ENCODE results near the gene CLEC17A.
"Not testable (repeated sequence)": the region's sequence is repeated elsewhere in the genome, so short reads cannot be mapped to it uniquely, and the experiment has no call there.

Gene CLEC17A, protein sequence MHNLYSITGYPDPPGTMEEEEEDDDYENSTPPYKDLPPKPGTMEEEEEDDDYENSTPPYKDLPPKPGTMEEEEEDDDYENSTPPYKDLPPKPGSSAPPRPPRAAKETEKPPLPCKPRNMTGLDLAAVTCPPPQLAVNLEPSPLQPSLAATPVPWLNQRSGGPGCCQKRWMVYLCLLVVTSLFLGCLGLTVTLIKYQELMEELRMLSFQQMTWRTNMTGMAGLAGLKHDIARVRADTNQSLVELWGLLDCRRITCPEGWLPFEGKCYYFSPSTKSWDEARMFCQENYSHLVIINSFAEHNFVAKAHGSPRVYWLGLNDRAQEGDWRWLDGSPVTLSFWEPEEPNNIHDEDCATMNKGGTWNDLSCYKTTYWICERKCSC

DNA sequence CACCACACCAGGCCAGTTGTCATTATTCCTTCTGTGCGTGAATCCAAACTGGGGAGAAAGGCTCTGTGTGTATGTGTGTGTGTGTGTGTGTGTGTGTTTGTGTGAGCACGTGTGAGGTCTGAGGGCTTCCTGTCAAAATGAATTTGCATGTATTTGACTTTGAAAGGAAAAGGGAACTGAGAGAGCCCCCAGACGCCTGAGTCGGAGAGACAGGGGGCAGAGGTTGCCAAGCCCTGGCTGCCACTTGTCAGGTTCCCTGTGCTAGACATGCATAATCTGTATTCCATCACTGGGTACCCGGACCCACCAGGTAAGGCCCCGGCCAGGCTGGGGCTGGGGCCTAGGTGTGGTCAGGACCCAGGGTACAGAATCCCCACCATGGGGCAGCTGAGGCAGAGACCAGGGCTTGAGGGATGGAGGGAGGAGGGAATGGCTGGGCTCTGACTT is at the start of gene CLEC17A:
Gene CLEC17A (plus strand): TSS at position 191 of the 447 bp plus-strand sequence. CDS start 77 bp downstream, at position 268.
- DNase-seq (ENCODE audit: low read depth, low spot score), result no peak

DNA sequence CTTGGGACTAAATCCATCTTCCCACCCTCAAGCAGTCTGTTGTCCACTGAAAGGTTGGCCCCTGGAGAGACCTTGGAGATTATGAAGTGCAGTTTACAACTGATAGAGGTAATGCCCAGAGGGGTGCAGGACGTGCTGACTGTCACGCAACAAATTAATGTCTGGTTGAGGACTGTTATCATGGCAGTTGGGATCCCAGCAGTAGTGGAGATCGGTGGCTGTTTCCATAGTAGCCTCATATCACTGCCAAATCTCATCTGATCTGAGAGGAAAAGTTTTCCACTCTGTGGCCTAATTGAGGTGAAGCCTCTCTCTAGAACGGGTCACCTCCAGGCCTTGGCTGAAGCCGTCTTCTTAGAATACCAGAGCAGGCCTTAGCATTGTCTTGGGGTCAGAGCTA is 49.4 kb upstream of the CLEC17A start:
- no peak for DNase-seq (ENCODE audit: low read depth, low spot score)

DNA sequence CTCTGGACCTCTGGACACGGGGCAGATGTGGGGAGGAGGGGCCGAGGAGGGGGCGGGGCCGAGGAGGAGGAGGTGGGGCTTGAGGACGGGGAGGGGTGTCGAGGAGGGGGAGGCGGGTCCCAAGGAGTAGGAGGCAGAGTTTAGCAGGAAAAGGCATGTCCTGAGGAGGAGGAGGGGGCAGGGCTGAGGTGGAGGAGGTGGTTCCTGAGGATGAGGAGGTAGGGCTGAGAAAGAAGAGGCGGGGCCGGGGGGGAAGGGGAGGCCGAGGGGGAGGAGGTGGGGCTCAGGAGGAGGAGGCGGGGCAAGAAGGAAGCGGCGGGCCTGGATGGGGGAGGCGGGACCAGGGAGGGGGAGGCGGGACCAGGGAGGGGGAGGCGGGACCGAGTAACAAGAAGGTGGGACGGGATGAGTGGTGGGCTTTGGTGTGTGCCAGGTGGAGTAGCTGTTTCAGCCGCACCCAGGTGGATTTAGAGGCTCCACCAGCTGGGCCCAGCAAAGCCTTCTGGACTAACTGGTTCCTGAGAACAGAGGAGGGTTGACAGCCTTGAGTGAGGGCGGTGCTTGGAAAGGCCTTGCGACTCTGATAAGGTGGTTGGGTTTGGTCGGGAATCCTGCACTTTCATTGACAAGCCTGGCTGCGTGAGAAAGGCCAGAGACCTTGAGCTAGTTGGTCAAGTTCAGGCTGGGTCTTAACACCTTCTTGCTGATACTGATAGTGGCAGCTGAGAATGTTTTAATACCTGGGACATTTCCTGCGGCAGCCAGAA is 45.8 kb upstream of the CLEC17A start:
- DNase-seq (ENCODE audit: low read depth, low spot score), result no peak

DNA sequence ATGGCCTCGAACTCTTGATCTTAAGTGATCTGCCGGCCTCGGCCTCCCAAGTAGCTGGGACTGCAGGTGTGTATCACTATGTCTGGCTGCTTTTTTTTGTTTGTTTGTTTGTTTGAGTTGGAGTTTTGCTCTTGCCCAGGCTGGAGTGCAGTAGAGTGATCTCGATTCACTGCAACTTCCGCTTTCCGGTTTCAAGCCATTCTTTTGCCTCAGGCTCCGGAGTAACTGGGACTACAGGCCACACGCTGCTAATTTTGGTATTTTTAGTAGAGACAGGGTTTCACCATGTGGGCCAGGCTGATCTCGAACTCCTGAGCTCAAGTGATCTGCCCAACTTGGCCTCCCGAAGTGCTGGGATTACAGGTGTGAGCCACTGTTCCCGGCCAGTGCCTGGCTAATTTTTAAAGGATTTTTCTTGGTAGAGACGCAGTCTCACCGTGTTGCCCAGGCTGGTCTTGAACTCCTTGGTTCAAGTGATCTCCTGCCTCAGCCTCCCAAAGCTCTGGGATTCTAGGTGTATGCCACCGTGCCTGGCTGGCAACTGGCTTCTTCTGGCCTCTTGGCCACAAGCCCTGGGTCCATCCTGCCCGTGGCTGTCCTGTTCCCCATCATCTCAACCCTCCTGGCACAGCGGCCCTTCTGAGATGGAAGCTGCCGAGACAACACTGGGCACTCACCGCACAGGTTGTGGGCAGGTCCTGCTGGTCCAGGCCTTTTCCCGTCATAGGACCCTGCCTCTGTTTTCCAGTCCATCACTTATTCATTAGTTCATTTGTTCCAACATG is 42.0 kb upstream of the CLEC17A start:
- DNase-seq (ENCODE audit: low read depth, low spot score), result no peak

DNA sequence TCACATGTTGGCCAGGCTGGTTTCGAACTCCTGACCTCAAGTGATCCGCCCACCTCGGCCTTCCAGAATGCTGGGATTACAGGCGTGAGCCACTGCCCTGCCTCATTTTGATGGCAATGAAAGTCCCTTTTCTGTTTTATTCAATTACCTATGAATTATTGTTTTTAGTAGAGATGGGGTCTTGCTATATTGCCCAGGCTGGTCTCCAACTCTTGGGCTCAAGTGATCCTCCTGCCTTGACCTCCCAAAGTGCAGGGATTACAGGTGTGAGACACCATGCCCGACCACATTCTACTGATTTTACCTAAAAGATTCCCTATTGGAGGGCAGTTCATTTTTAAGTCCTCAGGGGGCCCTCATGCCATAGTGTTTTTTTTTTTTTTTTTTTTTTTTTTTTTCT is 40.9 kb upstream of the CLEC17A start:
- DNase-seq (ENCODE audit: low read depth, low spot score), result not testable (repeated sequence)

DNA sequence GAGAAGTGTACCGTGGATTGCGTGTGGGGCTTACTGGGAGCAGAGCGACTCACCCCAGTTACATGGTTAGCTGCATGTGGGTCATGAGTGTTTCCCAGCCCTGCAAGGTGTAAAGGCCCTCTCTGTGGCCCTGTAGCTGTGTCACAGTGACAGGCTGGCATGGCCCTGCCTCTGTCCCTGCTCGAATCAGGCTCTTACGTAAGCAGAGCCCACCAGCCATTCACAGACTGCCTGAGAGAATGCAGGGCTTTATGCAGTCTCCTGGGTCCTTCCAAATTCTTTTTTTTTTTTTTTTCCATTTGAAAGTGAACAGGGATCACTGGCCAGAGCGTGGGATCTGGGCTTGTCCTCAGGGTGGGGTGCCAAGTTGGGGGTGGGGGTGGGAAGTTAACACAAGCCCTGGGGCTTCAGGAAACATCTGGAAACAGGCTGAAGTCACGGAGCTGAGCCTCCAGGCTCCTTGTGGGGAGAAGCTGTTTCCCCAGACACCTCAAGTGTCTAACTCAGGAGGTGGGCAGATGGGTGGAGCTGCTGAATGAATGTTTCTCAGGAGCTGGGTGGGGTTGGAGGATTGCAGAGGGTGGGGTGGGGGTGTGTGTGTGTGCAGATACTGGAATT is 40.1 kb upstream of the CLEC17A start:
- DNase-seq (ENCODE audit: low read depth, low spot score), result no peak

DNA sequence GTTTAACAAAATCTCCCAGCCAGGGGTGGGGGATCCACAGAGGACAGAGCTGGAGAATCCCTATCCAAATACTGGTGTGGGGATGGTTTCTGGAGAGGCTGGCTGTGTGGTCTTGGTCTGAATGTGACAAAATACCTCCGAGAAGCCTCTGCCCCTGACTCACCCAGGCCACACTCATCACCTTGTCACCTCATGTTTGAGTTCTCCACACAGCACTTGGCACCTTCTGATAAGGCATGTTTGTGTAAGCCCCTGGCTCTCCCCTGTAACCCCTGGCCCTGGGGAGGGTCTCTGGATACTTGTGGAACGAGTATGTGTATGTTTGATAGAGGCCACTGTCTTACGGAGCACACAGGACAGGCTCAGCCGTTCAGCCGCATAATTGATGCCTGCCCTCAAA is 38.8 kb upstream of the CLEC17A start:
- DNase-seq (ENCODE audit: low read depth, low spot score), result no peak

DNA sequence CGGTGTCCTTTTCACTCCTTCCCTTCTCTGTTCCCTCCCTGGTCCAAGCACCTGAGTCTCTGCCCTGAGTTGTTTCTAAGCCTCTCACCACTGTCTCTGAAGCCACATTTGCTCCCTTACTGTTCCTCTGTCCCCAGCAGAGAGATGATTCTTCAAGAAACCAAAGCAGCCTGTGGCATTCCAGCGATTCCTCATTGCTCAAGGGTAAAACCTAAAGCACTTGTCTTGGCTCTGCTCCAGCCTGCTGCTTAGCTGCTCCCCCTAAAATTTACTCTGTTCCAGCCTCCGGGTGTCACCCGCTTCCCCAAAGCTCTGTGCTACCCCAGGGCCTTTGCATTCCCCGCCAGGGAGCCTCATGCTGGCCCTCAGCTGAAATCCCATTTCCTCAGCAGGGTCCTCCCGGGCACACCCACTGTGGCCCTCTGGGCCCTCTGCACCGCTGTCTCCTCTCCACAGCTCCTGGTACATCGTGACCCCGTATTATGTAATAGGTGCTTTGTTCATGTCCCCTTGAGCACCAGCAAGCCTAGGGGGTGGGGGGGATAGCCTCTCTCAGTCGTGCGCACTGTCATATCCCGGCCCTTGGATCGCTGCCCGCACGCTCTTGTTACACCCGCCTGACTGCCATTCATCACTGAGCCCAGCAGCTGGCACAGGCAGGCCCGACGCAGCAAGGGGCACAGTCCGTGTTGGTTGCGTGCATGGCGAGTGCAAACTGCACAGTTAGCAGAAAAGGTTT is 37.7 kb upstream of the CLEC17A start:
- DNase-seq (ENCODE audit: low read depth, low spot score), result no peak

DNA sequence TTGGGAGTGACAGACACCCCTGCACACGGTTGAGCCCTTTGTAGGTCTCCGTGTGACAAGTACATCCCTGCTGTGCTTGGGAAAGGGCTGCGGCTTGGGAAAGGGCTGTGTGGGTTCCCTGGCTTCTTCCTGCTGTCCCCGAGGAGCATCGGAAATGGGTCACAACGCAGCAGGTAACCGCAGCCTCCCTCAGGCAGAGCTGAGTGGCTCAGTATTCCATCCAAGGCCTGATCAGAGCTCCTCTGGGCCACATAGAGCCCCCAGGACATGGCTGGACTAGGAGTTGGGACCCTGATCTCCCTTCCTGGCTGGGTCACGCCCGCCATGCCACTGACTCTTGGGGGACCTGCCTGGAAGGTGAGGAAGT is 37.2 kb upstream of the CLEC17A start:
- DNase-seq (ENCODE audit: low read depth, low spot score), result no peak

DNA sequence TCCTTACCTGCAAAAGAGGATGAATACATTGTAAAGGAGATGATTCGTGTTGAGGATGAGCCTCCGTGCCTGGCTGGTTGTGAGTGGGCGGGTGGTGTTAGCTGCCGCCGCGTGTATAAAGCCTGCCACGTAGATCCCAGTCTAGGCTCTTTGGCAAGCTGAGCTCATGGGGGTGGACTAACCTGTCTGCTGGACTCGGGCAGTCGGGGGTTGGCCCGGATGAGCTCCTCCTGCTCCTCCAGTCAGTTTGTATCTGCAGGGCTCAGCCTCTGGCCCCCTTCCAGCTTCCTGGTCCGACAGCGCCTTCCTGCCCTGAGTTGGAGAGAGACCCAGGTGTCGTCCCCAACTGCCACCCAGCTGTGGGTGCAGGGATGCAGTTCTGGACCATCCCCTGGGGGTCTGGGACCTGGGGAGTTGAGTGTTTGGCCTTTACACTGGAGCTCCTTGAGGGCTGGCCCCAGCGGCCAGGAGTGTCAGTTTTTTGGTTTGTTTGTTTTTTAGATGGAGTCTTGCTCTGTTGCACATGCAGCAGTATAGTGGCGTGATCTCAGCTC is 32.6 kb upstream of the CLEC17A start:
- no peak for DNase-seq (ENCODE audit: low read depth, low spot score)

DNA sequence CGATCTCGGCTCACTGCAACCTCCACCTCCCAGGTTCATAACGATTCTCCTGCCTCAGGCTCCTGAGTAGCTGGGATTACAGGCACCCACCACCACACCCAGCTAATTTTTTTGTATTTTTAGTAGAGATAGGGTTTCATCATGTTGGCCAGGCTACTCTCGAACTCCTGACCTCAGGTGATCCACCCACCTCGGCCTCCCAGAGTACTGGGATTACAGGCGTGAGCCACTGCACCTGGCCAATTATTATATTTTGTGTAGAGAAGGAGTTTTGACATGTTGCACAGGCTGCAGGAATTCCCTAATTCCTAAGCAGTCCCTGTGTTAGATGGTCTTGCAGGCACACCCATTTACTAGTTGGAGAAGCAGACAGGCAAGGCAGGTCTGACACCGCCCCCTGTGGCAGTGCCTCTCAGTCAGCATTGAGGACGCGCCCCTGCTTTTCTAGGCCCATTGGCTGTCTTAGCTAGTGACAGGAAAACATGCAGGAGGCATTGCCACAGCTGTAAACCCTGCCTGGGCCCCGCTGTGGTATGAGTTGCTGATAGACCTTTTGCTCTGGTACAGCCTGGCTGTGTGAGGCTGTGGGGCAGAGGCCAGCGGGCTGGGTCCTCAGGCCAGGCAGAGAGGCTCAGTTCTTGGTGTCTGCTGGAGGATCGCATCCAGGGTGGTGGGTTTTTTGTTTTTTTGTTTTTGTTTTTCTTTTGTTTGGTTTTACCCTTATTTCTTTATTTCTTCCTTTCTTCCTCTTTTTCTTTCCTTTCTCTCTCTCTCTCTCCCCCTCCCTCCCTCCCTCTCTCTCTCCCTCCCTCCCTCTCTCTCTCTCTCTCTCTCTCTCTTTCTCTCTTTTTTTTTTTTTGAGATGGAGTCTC is 31.5 kb upstream of the CLEC17A start:
- DNase-seq (ENCODE audit: low read depth, low spot score), result peak; percentile 50

DNA sequence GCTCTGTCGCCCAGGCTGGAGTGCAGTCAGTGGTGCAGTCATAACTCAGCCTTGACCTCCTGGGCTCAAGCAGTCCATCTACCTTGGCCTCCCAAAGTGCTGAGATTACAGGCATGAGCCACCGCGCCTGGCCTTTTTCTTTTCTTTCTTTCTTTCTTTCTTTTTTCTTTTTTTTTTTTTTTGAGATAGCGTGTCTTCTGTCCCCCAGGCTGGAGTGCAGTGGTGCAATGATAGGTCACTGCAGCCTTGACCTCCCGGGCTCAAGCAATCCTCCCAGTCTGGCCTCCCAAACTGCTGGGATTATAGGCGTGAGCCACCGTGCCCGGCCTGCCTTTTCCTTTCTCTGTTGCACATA is 30.9 kb upstream of the CLEC17A start:
- DNase-seq (ENCODE audit: low read depth, low spot score), result not testable (repeated sequence)

DNA sequence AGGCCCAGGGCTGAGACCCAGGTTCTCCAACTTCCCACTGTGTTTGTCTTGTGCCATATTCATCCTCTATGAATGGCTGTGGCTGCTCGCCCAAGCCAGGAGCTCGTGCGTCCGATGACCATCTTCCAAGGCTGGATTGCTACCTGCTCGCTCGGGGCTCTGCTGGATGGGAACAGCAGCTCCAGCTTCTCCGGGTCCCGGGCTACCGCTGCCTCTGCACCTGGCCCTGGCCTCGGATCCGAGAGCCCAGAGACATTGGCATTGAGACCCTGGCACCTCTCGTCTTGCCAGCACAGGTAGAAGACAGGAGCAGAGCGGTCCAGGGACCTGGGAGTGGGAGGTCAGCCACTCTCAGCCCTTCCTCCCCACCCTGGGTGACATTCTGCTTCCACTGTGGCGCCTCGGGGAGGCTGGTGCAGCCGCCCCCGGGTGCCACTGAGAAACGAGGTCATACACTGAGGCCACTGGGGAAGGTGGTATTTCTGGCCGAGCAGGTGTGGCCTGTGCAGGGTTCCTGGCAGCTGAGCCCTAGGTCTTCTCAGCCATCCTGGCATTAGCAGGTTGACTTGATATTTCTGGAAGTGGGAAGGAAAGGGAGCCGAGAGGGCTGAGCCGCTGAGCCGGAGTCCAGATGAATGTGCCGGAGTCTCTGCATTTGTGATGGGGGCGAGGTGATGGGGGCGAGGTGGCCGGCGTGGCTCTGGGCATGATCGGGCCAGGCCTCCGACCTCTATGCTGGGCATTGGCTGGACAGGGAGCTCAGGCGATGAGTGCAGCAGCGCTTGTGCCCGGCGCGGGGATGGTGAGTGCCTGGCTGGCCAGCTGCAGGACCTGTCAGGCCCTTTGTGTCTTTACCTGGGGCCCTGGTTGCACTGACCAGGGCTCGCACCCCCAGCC is 29.6 kb upstream of the CLEC17A start:
- no peak for DNase-seq (ENCODE audit: low read depth, low spot score)

DNA sequence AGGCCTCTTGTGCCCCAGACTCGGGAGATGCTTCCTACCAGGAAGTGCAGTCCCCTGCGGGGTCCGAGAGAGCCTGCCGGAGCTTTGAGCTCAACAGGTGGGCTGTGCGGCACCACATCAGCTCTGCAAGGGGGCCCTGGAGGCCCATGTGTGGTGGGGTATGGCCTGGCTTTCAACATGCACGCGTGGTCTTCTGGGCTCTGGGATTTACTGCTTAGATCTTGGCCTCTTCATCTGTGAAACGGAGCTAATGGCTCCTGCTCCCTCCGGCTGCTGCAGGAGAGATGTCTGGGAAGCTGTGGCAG is 29.0 kb upstream of the CLEC17A start:
- DNase-seq (ENCODE audit: low read depth, low spot score), result no peak

DNA sequence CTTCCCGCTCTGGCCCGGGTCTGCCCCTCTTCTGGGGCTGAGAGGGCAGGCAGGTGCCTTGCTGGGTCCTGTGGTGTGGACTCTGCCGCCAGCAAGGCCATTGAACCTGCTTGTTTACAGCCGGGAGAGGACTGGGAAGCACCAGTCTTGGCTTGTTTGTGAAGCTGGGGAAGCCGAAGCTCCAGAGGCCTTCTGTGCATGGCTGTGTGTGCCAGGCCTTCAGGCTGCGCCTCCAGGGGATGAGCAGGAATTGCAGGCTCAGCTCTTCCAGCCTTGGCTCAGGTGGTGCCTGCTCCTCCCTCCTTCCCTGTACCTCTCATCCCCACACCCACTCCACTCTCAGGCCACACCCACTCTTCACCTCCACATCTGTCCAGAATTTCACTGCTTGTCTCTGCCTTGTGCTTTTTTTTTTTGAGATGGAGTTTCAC is 28.5 kb upstream of the CLEC17A start:
- DNase-seq (ENCODE audit: low read depth, low spot score), result no peak

DNA sequence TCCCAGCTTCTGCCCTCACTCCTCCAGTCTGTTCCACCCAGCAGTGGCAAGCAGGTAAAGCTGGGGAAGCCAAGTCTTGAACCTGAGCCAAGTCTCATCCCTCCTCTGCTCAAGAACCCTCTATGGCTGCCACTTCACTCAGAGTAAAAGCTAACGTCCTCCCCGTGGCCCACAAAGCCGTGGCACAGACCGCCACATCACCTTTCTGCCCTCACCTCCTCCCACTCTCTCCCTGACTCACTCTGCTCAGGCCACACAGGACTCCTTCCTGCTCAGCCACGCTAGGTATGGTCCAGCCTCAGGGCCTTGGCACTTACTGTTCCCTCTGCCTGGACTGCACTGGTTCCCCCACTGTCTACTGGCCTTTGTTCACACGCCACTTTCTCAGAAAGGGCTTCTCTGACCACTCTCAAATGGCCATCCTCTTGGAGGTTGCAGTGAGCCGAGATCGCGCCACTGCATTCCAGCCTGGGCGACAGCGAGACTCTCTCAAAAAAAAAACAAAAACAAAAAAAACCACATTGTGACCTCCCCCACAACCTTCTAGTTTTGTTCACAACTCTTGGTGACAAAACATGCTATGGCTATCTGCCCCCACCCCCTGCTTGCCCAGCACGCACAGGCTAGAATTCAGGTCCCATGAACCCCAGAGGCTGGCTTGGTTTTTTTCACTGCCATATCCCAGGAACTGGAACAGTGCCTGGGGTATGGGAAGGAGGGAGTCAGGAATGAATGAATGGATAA is 26.8 kb upstream of the CLEC17A start:
- DNase-seq (ENCODE audit: low read depth, low spot score), result no peak

DNA sequence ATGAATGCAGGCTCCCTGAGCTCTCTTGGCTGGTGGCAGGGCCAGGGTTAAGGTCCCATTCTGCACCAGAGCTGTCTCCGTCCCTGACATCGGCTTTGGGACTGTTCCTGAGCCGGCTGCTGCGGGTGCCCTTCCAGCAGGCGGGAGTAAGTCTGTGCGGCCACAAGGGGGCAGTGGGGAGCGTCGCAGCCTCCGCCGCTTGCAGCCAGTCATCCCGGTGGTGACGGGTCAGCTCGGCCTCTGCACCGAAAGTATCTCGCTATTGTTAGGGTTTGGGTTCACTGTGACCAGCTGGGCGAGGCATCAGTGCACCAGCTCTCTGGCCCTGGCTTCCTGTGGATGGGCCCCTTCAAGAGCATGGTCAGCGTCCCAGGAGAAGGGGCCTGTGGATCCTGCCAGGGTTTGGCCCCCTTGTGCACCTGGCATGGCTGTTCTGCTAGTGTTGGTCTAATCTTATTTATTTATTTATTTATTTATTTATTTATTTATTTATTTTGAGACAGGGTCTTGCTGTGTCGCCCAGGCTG is 26.2 kb upstream of the CLEC17A start:
- no peak for DNase-seq (ENCODE audit: low read depth, low spot score)

Data from activated CD4-positive, CD25-positive, alpha-beta regulatory T cell treated with anti-CD3 and anti-CD28 coated beads, Interleukin-2, amount 50 U/mL, for 16 hours (primary cell).